Hematopoietic multipotent progenitor cell treated with erythropoietin and hydrocortisone succinate and interleukin-3 and kit ligand, for 17 days (in vitro differentiated cells): Measurements from ENCODE around the gene SLC46A2.

Source experiments
- DNase-seq: peaks from one replicate; pipeline ENCODE4 v3.0.0-alpha.2; 2015; ENCODE audit warnings: low spot score

Gene SLC46A2

DNA sequence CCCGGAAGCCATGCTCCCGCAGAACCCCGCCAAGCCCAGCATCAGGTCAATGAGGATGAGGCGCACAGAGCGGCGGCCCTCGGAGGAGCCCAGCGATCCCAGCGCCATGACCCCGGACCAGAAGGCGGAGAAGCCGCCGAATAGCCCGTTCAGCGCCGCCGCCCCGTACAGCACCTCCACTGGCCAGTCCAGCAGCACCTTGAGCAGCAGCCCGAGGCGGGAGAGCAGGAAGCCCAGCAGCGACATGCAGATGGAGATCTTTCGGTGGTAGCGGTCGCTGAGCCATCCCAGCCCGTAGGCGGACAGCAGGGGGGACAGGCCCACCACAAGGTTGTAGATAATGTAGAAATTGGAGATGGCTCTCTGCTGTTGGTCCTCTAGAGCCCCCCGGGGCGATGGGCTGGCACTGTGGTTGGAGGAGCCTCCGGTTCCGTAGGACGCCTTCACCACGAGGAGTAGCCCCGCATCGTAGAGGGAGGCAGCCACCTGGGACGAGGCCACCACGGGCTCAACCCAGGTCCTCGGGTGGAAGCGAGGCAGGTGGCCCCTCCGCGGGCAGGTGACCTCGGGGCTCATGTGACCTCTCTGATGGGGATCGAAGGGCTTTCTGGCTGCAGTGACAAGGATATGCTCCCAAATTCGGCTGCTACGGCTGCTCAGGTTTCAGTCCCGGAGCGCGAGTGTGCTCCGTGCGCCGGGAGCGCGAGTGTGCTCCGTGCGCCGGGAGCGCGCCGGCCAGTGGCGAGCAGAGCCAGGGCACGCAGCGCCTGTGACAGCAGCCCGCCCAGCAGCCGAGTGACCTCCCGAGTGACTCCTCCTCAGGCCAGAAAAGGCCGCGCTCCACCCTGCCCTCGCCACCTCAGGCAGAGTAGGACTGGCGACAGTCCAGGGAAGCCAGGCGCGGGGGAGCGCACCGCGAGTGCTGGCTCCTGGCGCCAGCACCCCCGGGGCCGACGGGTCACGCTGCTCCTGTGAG is at the start of gene SLC46A2:
SLC46A2 (minus strand) TSS at position 771 of the 976 bp plus-strand sequence; CDS start at position 576, 195 bp downstream.
- no peak for DNase-seq

- DNase-seq, result no peak
Observed at GRCh38 chr9:112939418-112939817, 48.7 kb upstream of the SLC46A2 start.

- no peak for DNase-seq
Observed at GRCh38 chr9:112933696-112934095, 43.0 kb upstream of the SLC46A2 start.

DNA sequence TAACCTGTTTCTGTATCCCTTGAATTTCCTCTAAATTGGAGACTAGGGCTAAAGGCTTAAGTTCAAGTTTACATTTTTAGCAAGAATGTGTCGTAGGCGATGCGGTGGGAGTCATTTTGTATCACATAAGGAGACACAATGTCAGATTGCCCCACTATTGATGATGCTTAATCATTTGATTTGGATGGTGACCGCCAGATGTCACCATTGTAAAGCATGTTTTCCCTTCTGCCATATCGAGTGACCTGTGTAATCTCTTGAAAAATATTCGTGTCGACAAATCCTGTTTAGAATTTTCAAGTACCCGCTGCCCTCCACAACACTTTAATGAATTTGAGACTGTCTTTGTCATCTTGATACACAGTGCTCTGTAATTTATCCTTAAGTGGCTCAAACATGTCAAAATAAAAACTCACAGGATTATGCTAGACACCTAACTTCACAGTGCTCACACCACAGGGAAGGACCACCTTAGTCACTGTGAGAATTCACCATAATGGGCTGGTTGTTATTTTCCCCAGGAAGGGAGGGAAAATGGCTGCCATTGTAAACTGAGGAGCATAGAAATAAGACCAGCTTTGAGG is 34.5 kb upstream of the SLC46A2 start:
- no peak for DNase-seq

DNA sequence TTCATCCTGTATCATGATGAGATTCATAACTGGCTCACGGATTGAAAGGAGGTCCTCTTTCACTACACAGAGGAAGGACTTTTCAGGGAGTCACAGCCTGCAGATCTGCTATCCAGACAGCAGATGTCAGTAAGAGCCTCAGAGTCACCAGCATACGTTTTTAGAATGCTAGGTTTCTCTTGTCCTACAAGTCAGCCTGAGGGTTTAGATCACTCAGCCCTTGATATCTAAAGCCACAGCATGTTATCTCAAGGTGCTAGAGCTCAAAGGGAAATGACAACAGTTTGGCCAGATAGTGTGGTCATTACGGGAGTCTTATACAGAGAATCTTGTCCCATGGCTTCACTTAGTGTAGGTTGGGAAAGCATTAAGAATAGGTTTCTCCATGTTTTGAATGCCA is 30.9 kb upstream of the SLC46A2 start:
- DNase-seq, result no peak

DNA sequence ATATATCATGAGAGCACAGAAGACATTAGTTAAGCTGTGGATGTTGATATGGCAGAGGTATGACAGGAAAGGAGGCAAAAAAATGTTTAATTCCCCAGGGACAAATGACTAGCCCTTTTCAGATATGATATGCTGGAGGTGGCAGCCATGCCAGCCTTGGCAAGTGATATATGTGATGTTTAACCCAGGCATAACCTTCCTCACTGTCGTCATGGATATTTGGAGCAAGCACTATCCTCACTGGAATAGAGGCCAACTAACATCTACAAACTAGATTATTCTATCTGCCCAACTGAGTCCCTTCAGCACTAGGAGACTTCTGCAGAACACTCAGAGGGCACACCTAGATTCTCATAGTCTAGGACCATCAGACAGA is 27.3 kb upstream of the SLC46A2 start:
- no peak for DNase-seq

DNA sequence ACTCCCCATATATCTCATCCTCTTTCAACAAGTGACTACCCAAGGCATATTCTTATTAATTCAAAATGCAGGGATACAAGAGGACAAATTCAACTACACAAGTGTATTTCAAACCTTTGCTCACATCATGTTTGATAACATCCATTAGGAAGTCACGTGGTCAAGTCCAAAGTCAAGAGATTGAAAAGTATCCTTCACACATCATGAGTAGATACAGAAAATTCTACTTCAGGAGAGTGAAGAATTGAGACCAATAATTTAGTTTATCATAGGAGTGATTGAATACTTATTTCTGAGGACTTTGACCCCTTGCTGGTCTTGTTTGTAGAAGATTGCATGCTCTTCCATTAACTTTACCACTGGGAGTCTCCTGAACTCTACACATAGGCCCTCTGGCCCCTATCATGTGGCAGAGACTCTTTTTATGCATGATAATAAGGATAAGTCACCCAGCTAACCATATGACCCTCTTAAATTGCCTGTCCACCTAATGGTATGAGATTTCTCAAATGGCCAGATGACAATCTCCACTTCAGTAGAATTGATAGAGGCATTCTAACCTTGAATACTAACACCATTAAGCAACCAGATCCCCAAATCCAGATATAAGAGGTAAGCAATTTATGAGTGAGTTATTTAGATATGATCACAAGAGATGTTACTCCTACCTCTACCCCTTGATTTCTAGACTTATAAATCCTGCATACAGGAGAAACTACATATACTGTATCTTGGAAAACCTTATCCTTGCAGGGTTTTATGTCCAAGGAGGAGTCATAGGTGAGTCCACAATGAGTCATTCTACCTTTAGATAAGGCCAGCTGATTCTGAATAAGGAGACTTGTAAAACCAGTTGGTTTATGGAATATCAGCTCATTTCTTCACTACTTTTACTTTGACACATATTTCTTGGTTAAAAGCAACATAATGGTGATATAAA is 26.6 kb upstream of the SLC46A2 start:
- no peak for DNase-seq

DNA sequence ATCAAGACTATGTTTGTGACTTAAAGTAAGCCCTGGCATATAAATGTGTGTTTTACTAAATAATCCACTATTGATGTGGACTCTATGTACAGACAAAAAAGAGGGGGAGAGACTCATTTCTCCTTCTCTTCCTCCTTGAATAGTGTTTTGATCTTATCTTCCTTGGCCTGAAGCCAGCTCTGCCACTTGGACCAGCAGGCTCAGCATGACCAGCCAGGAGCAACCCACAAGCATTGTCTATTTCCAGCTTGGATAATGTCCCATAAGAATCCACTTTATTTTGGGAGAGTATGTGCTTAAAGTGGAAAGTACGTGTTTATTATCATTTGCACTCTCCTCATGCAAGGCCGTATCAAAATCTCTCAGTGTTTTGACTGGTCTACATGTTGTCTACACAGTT is 23.8 kb upstream of the SLC46A2 start:
- DNase-seq, result no peak

DNA sequence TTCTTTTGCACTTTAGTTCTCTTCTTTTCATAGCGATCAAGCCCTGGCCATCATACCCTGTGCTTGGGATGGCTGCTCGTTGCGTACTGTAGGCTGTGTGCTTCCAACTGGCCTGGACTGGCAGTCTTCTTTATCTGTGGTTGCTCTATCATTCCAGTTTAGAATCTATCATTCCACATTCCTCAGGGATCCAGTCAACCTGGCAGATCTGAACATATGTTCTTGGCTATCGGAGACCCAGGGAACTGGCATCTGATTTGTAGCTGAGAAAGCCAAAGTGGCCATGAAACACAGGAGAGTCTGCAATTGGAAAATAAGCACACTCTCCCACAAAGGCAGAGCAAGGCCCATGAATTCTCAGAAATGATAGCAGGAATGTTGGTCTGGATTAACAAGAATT is 22.6 kb upstream of the SLC46A2 start:
- DNase-seq, result no peak

DNA sequence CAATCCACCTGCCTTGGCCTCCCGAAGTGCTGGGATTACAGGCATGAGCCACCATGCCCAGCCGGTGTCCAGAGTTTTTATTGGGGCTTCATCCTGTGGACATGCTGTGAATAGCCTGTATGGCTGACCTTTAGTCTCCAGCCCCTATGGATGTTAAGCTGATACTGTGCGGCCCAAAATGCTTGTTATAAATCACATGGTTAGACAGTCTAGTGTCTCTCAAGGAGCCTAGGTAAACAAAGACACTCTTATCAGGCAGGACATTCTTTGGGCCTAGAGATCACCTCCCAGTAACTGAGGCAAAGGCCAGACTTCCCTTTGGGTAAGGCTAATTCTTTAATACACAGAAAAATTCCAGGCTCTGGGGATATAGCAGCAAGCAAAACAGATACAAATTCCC is 22.0 kb upstream of the SLC46A2 start:
- DNase-seq, result no peak

- no peak for DNase-seq
Observed at GRCh38 chr9:112911736-112912135, 21.1 kb upstream of the SLC46A2 start.

DNA sequence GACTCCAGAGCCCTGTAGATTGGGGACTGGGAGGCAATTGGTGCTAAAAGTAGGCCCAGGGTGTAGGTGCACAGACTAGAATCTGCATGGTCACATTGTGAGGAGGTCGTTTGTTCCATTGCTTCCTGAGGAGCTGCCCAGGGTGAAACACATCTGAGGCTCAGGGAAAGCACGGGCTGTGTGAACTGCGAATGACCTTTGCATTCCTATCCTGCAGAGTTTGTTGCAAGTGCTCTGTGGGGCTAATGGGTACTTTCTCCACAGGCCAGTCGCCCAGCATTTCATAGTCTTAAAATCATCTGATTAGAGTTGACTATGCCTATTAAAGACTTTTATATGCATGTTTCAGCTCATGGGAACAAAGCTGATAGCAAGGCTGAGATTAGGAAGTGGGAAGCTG is 14.4 kb upstream of the SLC46A2 start:
- no peak for DNase-seq

DNA sequence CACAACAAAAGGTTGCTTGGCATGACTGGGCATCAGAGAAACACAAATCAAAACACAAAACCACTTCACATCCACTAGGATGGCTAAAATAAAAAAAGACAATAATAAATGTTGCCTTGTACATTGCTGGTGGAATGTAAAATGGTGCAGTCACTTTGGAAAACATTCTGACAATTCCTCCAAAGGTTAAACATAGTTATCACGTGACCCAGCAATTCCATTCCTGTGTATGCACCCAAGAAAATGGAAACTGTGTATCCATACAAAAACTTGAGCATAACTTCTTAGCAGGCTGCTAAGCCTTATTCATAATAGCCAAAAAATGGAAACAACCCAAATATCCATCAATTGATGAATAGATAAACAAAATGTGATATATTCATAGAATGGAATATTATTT is 10.2 kb upstream of the SLC46A2 start:
- no peak for DNase-seq

GRCh38 chr9:112900488-112900887 is 9.8 kb upstream of the SLC46A2 start:
- DNase-seq, result no peak

- DNase-seq, result no peak
Observed at GRCh38 chr9:112898872-112899311, 8.2 kb upstream of the SLC46A2 start.

- no peak for DNase-seq
Observed at GRCh38 chr9:112896131-112896530, 5.5 kb upstream of the SLC46A2 start.

DNA sequence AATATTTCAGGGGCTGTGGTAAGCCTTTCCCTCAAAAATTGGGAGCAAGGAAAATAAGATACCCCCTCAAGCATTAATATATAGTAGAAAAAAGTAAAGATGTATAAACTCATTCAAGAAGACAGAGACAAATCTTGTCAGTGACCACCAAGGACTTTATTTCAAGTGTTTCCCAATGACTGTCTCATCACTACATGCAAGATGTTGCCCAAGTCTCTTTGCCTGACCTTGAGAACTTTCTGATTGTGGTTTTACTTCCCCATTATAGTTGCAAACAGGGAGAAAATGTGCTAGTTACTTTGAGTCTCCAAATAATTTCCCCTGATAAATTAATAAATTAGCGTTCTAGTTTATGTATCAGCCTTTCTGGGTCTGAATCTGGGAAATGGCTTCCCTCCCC is 4.0 kb upstream of the SLC46A2 start:
- no peak for DNase-seq

DNA sequence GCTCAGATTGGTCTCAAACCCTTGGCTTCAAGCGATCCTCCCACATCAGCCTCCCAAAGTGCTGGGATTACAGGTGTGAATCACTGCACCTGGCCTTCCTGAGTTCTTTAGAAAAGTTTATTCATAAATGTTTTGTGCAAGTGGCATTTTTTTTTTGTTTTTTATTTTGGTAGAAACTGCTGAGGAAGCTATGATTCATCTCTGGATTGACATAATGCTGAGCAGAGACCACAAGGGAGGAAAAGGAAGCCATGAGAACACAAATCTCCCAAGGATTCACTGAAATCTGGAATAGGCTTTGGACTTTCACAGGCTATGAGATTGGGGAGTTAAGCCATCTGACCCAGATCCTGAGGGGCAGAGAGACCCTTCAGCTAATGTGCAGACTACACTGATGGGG is 3.4 kb upstream of the SLC46A2 start:
- no peak for DNase-seq

DNA sequence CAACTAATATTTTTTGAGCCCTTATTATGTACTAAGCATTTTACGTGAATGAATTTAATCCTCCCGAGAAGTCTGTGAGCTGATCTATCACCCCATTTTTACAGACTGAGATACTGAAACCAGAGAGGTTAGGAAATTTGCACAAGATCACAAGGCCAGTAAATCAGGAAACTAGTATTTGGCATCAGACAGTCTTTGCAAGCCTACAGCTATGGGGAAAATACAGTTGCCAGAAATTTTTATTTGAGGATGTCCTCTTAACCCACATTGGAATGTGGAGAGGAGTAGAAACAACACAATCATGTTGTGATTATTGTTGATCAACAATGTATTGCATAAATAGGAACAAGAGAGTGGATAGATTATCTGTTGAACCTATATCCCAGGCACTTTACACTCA is 2.3 kb upstream of the SLC46A2 start:
- no peak for DNase-seq

DNA sequence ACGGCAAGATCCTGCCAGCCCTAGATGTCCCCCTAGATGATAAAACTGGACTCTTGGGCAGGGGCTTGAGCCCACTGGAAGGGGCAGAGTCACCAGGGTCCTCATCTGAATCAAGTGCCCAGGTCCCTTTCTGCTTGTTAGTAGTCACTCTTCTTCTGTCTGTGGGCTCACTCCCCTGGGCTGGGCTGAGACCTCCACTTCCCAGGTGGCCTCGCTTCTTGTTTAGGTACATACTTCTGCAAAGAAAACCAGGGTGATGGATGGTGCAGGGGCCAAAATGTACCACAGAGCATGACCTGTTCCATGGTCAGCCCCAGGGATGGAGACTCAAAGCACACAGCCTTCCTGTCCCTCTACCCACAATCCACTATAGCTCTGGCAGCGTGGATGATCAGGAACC is 845 bp upstream of the SLC46A2 start:
- no peak for DNase-seq

DNA sequence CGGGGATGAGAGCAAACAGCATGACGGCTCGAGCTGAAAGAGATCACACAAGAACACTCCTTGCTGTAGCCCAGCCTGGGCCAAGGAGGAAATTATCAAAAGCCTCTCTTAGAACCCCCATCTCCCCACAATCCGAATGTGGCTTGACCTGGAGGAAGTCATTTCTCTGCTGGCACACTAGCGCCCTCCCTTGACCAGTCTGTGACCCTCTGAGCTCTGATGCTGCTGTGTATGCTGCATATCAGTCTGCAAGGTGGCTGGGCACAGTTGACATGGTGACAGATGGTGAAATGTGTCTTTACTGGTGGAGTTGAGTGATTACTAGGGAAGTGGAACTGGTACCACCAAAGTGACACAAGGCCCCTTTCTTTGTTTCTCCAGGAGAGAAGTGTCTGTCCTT is 3.3 kb downstream of the SLC46A2 start:
- DNase-seq, result no peak

DNA sequence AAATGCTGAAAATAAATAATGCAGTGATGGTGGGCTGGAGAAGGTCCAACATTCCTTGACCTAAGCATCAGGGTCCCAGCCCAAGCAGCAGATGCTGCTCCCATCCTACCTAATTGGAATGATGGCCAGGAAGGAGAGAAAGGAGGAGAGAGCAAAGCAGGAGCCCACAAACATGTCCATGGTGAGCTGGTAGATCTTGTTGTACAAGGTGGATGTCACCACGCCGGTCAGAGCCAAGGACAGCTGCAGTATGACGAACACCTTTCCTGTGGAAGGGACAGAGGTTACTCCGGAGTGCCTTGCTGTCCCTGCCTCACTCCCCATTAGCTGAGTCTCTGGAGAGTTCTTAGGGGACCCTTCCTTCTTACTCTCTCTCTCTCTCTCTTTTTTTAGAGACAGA is 4.3 kb downstream of the SLC46A2 start:
- no peak for DNase-seq
